Thyroid gland (tissue), 4 donors: ENCODE results near the gene ANKRD9.

Experiments
- CTCF ChIP-seq, 6 experiments: fragments of 200-600 bp in 3 of 6; fragments of 450-650 bp in 3 of 6; sonication (generic) in 3 of 6; IDR thresholded peaks; one replicate each; pipeline ENCODE4 v1.5.1; 2016 to 2019; ENCODE audit warnings: antibody characterized with exemption in 6 of 6, mild to moderate bottlenecking in 2 of 6, inconsistent platforms in 1 of 6, moderate library complexity in 1 of 6
- POLR2A ChIP-seq, 2 donors: fragments of 450-650 bp; IDR thresholded peaks; one replicate each; pipeline ENCODE4 v1.6.1; 2017; ENCODE audit warnings: antibody characterized with exemption in 2 of 2, mild to moderate bottlenecking in 2 of 2, moderate library complexity in 1 of 2

GRCh38 chr14:102516531-102517391 lies 7.2 kb upstream of the ANKRD9 start:
- TF ChIP-seq CTCF (IDR thresholded peaks at IDR 0.05) = peak in 5 of 6 experiments; percentile 72 to 100 (median 95)
- no peak for TF ChIP-seq POLR2A (IDR thresholded peaks at IDR 0.05)
